AG04450 (cell line): ENCODE measurements around the gene UGGT1. TPM values are rescaled to one million over a fixed set of nuclear protein-coding genes. Genes with fewer than 3 reads are reported as not detected.

Experiments used
- CTCF ChIA-PET: fragments of 300-600, 350-600 bp; formaldehyde crosslinking; extraction: SDS; loops from one replicate; lab custom pipeline; 2022; ENCODE audit warnings: antibody characterized with exemption, inconsistent platforms; lab: Charles Lee
- POLR2A ChIA-PET: fragments of 350-600 bp; formaldehyde crosslinking; extraction: SDS; loops from one replicate; lab custom pipeline; 2021; ENCODE audit warnings: antibody characterized with exemption, inconsistent platforms; lab: Yijun Ruan, JAX
- DNase-seq: peaks from one replicate; pipeline ENCODE4 v3.0.0-alpha.2; 2011; ENCODE audit warnings: low read depth, low spot score
- H3K27ac ChIP-seq: one replicate; pipeline ENCODE4 v1.5.1; 2012; ENCODE audit warnings: low read depth, low read length, control low read depth
- H3K27me3 ChIP-seq: one replicate; pipeline ENCODE4 v1.6.0; 2012; ENCODE audit warnings: low read length; ENCODE audit not compliant: control insufficient read depth, insufficient read depth
- H3K4me3 ChIP-seq: 2 replicates; pipeline ENCODE4 v1.5.1; 2011; ENCODE audit warnings: mild to moderate bottlenecking, low read depth, low read length, control low read depth
- H3K9me3 ChIP-seq: 2 replicates; pipeline ENCODE4 v1.5.1; 2012; ENCODE audit warnings: low read length; ENCODE audit not compliant: control insufficient read depth, insufficient read depth
- polyA minus RNA-seq: library from RNA; depleted of rRNA, polyadenylated mRNA; stranded (reverse); fragments of >200 nt; gene quantifications from 2 replicates; pipeline ENCODE4 v1.2.3, GENCODE V29; 2011; rRNA and poly(A)+ RNA removed
- polyA plus RNA-seq: library from polyadenylated mRNA; depleted of rRNA; stranded (reverse); fragments of >200 nt; gene quantifications from 2 replicates; pipeline ENCODE4 v1.2.3, GENCODE V29; 2011; rRNA removed
- TF ChIP-seq, protein P1 (sequence below): IDR thresholded peaks from 2 replicates; pipeline ENCODE4 v1.5.1; 2011; ENCODE audit warnings: low read depth, low read length, control low read depth, inconsistent platforms

UGGT1 gene, protein sequence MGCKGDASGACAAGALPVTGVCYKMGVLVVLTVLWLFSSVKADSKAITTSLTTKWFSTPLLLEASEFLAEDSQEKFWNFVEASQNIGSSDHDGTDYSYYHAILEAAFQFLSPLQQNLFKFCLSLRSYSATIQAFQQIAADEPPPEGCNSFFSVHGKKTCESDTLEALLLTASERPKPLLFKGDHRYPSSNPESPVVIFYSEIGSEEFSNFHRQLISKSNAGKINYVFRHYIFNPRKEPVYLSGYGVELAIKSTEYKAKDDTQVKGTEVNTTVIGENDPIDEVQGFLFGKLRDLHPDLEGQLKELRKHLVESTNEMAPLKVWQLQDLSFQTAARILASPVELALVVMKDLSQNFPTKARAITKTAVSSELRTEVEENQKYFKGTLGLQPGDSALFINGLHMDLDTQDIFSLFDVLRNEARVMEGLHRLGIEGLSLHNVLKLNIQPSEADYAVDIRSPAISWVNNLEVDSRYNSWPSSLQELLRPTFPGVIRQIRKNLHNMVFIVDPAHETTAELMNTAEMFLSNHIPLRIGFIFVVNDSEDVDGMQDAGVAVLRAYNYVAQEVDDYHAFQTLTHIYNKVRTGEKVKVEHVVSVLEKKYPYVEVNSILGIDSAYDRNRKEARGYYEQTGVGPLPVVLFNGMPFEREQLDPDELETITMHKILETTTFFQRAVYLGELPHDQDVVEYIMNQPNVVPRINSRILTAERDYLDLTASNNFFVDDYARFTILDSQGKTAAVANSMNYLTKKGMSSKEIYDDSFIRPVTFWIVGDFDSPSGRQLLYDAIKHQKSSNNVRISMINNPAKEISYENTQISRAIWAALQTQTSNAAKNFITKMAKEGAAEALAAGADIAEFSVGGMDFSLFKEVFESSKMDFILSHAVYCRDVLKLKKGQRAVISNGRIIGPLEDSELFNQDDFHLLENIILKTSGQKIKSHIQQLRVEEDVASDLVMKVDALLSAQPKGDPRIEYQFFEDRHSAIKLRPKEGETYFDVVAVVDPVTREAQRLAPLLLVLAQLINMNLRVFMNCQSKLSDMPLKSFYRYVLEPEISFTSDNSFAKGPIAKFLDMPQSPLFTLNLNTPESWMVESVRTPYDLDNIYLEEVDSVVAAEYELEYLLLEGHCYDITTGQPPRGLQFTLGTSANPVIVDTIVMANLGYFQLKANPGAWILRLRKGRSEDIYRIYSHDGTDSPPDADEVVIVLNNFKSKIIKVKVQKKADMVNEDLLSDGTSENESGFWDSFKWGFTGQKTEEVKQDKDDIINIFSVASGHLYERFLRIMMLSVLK (N-terminal part only)
- polyA plus RNA-seq (49.7 and 61.4 TPM in 2 replicates), polyA minus RNA-seq (44.2 and 65.2 TPM in 2 replicates)

DNA sequence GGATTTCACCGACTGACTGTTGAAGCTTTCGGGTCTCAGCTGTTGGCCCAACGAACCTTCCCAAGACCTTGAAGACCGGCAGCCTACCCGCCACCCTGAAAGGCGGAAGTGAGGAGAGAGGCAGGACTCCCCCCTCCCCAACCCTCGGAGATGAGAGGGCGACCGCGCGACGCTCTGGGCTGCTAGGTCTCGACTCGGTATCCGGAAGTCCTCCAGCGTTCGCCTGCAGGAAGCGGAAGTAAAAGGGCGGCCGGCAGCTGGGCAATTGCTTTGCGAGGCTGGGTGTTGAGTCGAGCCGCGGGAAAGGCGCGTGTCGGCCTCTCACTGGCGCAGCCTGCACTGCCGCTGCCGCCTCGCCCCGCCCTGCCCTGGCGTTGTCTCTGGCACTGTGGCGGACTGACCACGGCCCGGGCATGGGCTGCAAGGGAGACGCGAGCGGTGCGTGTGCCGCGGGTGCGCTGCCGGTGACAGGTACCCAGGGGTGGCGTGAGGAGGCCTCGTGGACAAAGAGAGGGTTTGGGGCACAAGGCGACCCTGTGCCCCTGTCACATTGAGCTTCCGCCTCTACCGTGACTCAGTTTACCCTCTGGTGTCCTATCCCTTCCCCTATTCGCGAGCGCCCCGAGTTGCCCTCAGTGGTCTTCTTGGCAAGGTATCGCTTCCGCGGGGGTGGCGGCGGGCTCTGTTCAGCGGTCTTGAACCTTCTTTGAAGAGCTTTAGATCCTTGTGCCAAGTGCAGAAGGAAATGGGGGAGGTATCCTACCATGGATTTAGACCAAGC lies at the start of gene UGGT1:
UGGT1 (plus strand) TSS at position 256 of the 781 bp plus-strand sequence; CDS start at position 414, 158 bp downstream.
- H3K4me3 ChIP-seq, result peak within 1 kb of the TSS; percentile 99
- TF ChIP-seq, protein P1, sequence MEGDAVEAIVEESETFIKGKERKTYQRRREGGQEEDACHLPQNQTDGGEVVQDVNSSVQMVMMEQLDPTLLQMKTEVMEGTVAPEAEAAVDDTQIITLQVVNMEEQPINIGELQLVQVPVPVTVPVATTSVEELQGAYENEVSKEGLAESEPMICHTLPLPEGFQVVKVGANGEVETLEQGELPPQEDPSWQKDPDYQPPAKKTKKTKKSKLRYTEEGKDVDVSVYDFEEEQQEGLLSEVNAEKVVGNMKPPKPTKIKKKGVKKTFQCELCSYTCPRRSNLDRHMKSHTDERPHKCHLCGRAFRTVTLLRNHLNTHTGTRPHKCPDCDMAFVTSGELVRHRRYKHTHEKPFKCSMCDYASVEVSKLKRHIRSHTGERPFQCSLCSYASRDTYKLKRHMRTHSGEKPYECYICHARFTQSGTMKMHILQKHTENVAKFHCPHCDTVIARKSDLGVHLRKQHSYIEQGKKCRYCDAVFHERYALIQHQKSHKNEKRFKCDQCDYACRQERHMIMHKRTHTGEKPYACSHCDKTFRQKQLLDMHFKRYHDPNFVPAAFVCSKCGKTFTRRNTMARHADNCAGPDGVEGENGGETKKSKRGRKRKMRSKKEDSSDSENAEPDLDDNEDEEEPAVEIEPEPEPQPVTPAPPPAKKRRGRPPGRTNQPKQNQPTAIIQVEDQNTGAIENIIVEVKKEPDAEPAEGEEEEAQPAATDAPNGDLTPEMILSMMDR, result no peak
- ChIA-PET CTCF (interaction anchor here (2.0 kb wide), 1 partner anchor 28 kb away, joined by 13 read pairs; no protein-coding TSS in a partner anchor), POLR2A (interaction anchor here (0.5 to 1.4 kb wide), 6 partner anchors 25 to 500 kb away, joined by 3 to 6 read pairs (median 3); partner anchors contain the start of gene SAP130)
- no peaks in the 10 kb centered on the region for H3K27me3 ChIP-seq
- H3K27ac ChIP-seq, result peak within 1 kb of the TSS; percentile 86
- H3K9me3 ChIP-seq, result no peaks in the 10 kb centered on the region; the same call in 1 of the 2 replicates
- DNase-seq, result peak; percentile 94

DNA sequence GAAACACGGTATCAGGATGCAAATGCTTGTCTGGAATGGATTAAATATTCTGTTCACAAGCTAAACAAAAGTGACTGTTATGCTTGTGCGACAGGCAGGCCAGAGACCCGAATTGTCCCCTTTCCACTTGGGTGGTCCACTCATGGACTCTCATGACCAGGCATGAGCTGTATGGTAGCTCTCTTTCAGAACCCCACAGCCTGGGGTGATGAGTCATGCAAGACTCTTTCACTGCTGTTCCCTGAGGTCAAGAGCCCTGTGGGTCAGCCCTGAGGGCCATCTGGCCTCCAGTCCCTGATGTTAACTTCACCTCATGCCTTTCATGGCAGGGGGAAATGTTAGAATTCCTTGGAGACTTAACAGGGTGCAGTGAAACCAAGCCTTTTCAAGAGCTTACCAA lies 49.4 kb upstream of the UGGT1 start:
- Histone ChIP-seq H3K27ac (no peak overlapping the region), H3K27me3 (peaks cover 2% of the 10 kb centered on the region), H3K4me3 (no peak overlapping the region), H3K9me3 (peaks cover 23% of the 10 kb centered on the region)
- no peak for DNase-seq
- POLR2A ChIA-PET, result no interaction called here
- TF ChIP-seq, protein P1, result no peak
- CTCF ChIA-PET, result interaction anchor here (1.3 kb wide), 1 partner anchor 22 kb away, joined by 3 read pairs; no protein-coding TSS in a partner anchor

DNA sequence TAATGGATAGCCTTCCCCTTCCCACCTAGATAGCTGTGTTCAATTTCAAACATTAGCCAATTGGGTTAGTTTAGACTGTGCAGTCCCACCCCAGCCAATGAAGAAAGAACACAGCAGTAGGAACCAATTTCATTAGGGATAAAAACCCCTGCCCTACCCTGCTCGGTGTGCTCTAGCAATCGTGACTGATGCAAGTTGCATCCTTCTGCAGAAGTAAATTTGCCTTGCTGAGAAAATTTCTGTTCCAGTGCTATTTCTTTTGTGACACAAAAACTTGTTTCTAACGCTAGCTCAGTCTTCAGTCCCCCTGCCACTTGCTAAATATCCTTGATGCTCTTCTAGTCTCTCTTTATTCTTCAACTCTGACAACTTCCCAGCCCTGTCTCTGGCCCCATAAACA lies 48.0 kb upstream of the UGGT1 start:
- H3K27me3 ChIP-seq, result peaks cover 2% of the 10 kb centered on the region
- ChIA-PET POLR2A (no interaction called here), CTCF (no interaction called here)
- no peak for DNase-seq
- TF ChIP-seq, protein P1, result no peak
- H3K9me3 ChIP-seq, result peaks cover 11% of the 10 kb centered on the region; the same call in 1 of the 2 replicates
- H3K4me3 ChIP-seq, result no peak overlapping the region
- H3K27ac ChIP-seq, result no peak overlapping the region

DNA sequence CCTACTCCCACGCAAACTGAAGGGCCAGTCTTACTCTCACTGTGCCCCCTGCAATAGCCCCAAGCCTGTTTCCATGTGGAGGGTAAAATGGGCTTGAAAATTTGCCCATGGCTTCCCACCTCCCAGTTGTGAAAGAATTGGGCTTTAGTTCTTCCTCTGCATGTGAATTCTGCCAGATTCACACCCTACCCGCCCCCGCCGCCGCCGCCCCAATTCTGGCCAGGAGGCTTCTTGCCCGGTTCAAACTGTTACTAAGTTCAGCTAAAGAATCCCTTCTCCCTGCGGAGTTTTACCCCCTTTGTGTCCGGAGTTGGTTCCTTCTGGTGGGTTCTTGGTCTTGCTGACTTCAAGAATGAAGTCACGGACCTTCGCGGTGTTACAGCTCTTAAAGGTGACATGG lies 37.7 kb upstream of the UGGT1 start:
- POLR2A ChIA-PET, result interaction anchor here (0.6 kb wide), 1 partner anchor 8 kb away, joined by 7 read pairs; no protein-coding TSS in a partner anchor
- CTCF ChIA-PET, result interaction anchor here (1.8 kb wide), 1 partner anchor 10 kb away, joined by 4 read pairs; no protein-coding TSS in a partner anchor

More for the DNA sequence above, 37.7 kb upstream of the UGGT1 start:
- Histone ChIP-seq H3K4me3 (no peak overlapping the region), H3K27me3 (peaks cover 11% of the 10 kb centered on the region), H3K9me3 (no peaks in the 10 kb centered on the region), H3K27ac (no peak overlapping the region)
- DNase-seq, result no peak
- TF ChIP-seq, protein P1, result no peak
